Omental fat pad (tissue), 3 donors: Measurements from ENCODE around the gene LOC101059915.
"Not testable (repeated sequence)": the region's sequence is repeated elsewhere in the genome, so short reads cannot be mapped to it uniquely, and the experiment has no call there.

Source experiments
- ATAC-seq: fragments of 150-250 bp; one replicate; pipeline ENCODE4 v1.9.1; 2016; ENCODE audit warnings: mild to moderate bottlenecking, moderate library complexity; ENCODE audit not compliant: low FRiP score
- DNase-seq: peaks from one replicate; pipeline ENCODE4 v3.0.0-alpha.2; 2019; ENCODE audit warnings: low spot score
- TF ChIP-seq, protein P1 (sequence below), 3 donors: fragments of 450-650 bp; IDR thresholded peaks; one replicate each; pipeline ENCODE4 v1.5.1; 2016 to 2017; ENCODE audit warnings: antibody characterized with exemption in 3 of 3, mild to moderate bottlenecking in 3 of 3, moderate library complexity in 2 of 3

The LOC101059915 gene

GRCh38 chrX:71640002-71640401 lies 27.3 kb upstream of the LOC101059915 start:
- TF ChIP-seq, protein P1, sequence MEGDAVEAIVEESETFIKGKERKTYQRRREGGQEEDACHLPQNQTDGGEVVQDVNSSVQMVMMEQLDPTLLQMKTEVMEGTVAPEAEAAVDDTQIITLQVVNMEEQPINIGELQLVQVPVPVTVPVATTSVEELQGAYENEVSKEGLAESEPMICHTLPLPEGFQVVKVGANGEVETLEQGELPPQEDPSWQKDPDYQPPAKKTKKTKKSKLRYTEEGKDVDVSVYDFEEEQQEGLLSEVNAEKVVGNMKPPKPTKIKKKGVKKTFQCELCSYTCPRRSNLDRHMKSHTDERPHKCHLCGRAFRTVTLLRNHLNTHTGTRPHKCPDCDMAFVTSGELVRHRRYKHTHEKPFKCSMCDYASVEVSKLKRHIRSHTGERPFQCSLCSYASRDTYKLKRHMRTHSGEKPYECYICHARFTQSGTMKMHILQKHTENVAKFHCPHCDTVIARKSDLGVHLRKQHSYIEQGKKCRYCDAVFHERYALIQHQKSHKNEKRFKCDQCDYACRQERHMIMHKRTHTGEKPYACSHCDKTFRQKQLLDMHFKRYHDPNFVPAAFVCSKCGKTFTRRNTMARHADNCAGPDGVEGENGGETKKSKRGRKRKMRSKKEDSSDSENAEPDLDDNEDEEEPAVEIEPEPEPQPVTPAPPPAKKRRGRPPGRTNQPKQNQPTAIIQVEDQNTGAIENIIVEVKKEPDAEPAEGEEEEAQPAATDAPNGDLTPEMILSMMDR (IDR thresholded peaks at IDR 0.05), result no peak
- ATAC-seq, result no peak
- DNase-seq, result no peak

- not testable (repeated sequence) for ATAC-seq, DNase-seq
Measured at GRCh38 chrX:71644406-71644805, 22.9 kb upstream of the LOC101059915 start.

GRCh38 chrX:71650333-71650969 lies 16.9 kb upstream of the LOC101059915 start:
- TF ChIP-seq, protein P1 (IDR thresholded peaks at IDR 0.05), result no peak
- no peak for ATAC-seq
- no peak for DNase-seq

- TF ChIP-seq, protein P1 (IDR thresholded peaks at IDR 0.05), result no peak
- no peak for DNase-seq
- no peak for ATAC-seq
Measured at GRCh38 chrX:71652405-71652804, 14.9 kb upstream of the LOC101059915 start.

DNA sequence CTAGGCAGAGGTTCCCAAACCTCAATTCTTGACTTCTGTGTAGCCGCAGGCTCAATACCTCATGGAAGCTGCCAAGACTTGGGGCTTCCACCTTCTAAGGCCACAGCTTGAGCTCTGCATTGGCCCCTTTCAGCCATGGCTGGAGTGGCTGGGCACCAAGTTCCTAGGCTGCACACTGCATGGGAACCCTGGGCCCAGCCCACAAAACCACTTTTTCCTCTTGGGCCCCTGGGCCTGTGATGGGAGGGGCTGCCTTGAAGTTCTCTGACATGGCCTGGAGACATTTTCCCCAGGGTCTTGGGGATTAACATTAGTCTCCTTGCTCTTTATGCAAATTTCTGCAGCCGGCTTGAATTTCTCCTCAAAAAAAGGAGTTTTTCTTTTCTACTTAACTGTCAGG lies 14.0 kb upstream of the LOC101059915 start:
- ATAC-seq, result no peak
- TF ChIP-seq, protein P1 (IDR thresholded peaks at IDR 0.05), result no peak
- no peak for DNase-seq

GRCh38 chrX:71657267-71657666 lies 10.1 kb upstream of the LOC101059915 start:
- ATAC-seq (no peak), DNase-seq (no peak)
- TF ChIP-seq, protein P1 (IDR thresholded peaks at IDR 0.05), result no peak

DNA sequence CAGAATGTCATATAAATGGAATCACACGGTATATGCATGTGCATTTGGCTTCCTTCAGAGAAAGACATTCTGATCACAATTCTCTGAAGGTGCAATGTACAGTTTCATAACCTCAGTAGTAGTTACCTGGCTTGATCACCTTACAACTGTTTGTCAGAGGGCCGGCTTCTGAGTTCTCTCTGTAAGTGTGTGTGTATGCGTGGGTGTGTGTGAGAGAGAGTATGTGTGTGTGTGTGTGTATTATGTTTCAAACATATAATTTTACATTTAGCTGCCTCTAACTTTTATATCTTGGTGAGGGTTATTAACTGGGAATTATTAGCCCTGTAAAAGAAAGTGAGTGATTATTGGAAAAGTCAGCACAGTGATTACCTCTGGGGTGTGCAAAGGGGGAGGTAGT lies 8.0 kb upstream of the LOC101059915 start:
- DNase-seq (no peak), ATAC-seq (no peak)
- TF ChIP-seq, protein P1 (IDR thresholded peaks at IDR 0.05), result no peak
